Right ventricle myocardium superior (tissue), 1 donor: ENCODE measurements around the gene ANKRD18A. TPM values are rescaled to one million over a fixed set of nuclear protein-coding genes. Genes with fewer than 3 reads are reported as not detected.
"Not testable (repeated sequence)": the region's sequence is repeated elsewhere in the genome, so short reads cannot be mapped to it uniquely, and the experiment has no call there.

Source experiments
- ATAC-seq: fragments of 200-7000 bp; cut with Tn5 transposase; one replicate; pipeline ENCODE4 v1.9.1; 2020; ENCODE audit warnings: mild to moderate bottlenecking; ENCODE audit not compliant: poor library complexity
- DNase-seq: peaks from one replicate; pipeline ENCODE4 v3.0.0-alpha.2; 2020
- intact Hi-C: fragments of 100-400 bp; cut with DNase I; formaldehyde crosslinking; loops from one replicate; pipeline ENCODE4 v1.11.2; 2022
- total RNA-seq: library from RNA; stranded (reverse); fragmentation: NEBNext Ultra II Directional; extraction: Animal tissue kit (Norgen Biotek cat#: 25700); gene quantifications from one replicate; pipeline ENCODE4 v1.2.1, GENCODE V29; 2021
- donor health status: DM: no; HTN: yes; CAD: no; lungs with severe emphysema.

ANKRD18A gene
- total RNA-seq, 1 donor from 2014 or later: 3.0 TPM

- DNase-seq, intact Hi-C loops, ATAC-seq: not testable (repeated sequence)
Observed at GRCh38 chr9:38561134-38561533, 59.3 kb downstream of the ANKRD18A start.

- ATAC-seq, intact Hi-C loops, DNase-seq: not testable (repeated sequence)
Observed at GRCh38 chr9:38559172-38559571, 61.2 kb downstream of the ANKRD18A start.

GRCh38 chr9:38557746-38558145 lies 62.6 kb downstream of the ANKRD18A start:
- DNase-seq, ATAC-seq, intact Hi-C loops: not testable (repeated sequence)

GRCh38 chr9:38554966-38555365 lies 65.4 kb downstream of the ANKRD18A start:
- intact Hi-C loops, ATAC-seq: not testable (repeated sequence)

GRCh38 chr9:38553019-38553418 lies 67.4 kb downstream of the ANKRD18A start:
- intact Hi-C loops, ATAC-seq, DNase-seq: not testable (repeated sequence)

More at GRCh38 chr9:38554966-38555365, 65.4 kb downstream of the ANKRD18A start:
- DNase-seq: not testable (repeated sequence)

GRCh38 chr9:38546497-38547163 lies 73.8 kb downstream of the ANKRD18A start:
- ATAC-seq, intact Hi-C loops, DNase-seq: not testable (repeated sequence)

GRCh38 chr9:38540535-38540934 lies 79.9 kb downstream of the ANKRD18A start:
- intact Hi-C loops: not testable (repeated sequence)
- ATAC-seq: peak; percentile 89
- peak; percentile 67 for DNase-seq

GRCh38 chr9:38529317-38529716 lies 91.1 kb downstream of the ANKRD18A start:
- ATAC-seq (no peak), DNase-seq (no peak)
- intact Hi-C loops: loop anchor here (10.0 kb wide), 1 partner anchor 55 kb away; no protein-coding TSS in a partner anchor

- no peak for DNase-seq
- ATAC-seq: no peak
- intact Hi-C loops: loop anchor here (10.0 kb wide), 1 partner anchor 53 kb away; no protein-coding TSS in a partner anchor
Observed at GRCh38 chr9:38527503-38527902, 92.9 kb downstream of the ANKRD18A start.

GRCh38 chr9:38526591-38526990 lies 93.8 kb downstream of the ANKRD18A start:
- intact Hi-C loops: loop anchor here (10.0 kb wide), 1 partner anchor 52 kb away; no protein-coding TSS in a partner anchor
- no peak for ATAC-seq
- DNase-seq: no peak

- intact Hi-C loops: loop anchor here (10.0 kb wide), 1 partner anchor 48 kb away; no protein-coding TSS in a partner anchor
- ATAC-seq: no peak
- no peak for DNase-seq
Observed at GRCh38 chr9:38523121-38523520, 97.3 kb downstream of the ANKRD18A start.

GRCh38 chr9:38521762-38522161 lies 98.6 kb downstream of the ANKRD18A start:
- no peak for ATAC-seq
- no peak for DNase-seq
- intact Hi-C loops: loop anchor here (10.0 kb wide), 1 partner anchor 47 kb away; no protein-coding TSS in a partner anchor

Other genes starting within 250 kb of the ANKRD18A start
- 16.8 TPM for gene ALDH1B1, start 227.9 kb downstream of the ANKRD18A start, total RNA-seq
- gene IGFBPL1, start 196.1 kb downstream of the ANKRD18A start, total RNA-seq: not detected
- gene FAM240B, start 99.5 kb upstream of the ANKRD18A start, total RNA-seq: not detected